DLD1 (cell line): Measurements from ENCODE around the gene TLE3.

Experiments used
- in situ Hi-C: cut with HindIII; loops from 2 replicates; pipeline ENCODE4 v1.10.0; 2017; ENCODE audit warnings: low sequenced_read_pairs

TLE3 gene

DNA sequence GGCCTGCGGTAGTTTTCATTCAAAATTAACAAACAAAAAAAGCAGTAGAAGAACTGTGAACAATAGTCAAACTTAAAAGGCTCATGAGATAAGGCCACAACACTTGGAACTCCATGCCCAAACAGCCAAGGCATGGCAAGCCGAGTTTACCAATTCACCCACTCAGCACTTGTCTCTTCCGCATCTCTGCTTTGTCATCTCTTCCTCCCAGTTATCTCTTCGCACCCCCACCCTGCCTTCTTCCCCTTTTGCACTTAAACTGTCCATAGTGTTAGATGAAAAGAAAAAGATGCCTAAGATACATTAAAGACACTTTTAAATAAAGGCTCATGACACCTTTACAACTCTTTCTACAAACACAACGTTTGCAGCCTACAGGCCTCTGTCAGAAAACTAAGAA, 11.1 kb downstream of the TLE3 start:
- in situ Hi-C loops = no loop called here

DNA sequence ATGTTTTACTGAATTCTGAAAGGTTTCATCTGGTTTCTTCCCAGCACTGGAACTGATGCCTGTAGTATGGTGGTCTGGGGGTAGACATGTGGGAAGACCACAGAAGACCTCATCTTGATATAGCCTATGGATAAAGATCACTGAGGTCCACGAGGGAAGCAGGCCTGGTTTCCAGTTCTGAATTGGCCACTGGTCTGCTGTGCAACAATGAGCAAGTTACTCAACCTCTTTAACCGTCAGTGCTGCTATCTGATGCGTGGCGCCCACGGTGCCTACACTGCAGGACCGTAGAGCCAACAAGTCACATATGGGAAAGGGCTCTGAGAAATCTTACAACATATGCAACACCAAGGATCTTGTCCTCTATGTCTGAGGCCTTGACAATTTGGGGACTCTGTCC, 13.3 kb downstream of the TLE3 start:
- in situ Hi-C loops = no loop called here

DNA sequence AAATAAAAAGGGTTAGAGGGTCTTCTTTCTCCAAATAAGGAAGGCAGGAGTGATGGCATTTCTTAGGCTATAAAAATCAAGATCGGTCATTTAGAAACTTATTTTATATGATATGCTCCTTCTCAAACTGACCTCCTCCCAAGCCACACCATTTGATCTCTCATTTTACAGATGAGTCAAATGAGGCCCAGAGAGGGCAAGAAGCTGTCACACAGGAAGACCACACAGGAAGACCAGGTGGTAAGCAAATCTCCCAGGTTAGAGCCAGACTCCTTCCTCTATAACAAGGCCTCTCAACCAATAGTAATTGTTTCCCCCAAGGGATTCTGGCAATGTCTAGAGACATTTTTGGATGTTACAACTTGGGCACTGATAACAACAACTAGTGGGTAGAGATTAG, 13.8 kb downstream of the TLE3 start:
- in situ Hi-C loops = no loop called here

DNA sequence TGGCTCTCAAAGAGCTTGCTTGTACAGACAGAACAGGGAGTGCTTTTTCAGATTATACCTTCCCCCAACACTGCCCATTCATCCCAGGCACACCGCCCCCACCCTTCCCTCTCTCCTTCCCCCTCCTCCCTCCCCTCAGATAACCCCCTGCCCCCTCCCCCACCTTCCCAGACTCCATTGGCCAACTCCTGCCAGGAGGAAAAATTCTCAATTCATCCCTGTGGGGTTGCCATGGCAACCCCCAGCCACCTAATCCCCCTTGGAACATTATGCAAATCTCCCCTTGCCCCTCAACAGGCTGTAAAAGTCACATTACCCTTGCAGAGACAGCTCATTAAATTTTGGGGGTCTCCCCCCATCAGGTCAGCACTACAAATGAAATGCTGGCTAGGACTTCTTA, 14.3 kb downstream of the TLE3 start:
- in situ Hi-C loops = no loop called here

DNA sequence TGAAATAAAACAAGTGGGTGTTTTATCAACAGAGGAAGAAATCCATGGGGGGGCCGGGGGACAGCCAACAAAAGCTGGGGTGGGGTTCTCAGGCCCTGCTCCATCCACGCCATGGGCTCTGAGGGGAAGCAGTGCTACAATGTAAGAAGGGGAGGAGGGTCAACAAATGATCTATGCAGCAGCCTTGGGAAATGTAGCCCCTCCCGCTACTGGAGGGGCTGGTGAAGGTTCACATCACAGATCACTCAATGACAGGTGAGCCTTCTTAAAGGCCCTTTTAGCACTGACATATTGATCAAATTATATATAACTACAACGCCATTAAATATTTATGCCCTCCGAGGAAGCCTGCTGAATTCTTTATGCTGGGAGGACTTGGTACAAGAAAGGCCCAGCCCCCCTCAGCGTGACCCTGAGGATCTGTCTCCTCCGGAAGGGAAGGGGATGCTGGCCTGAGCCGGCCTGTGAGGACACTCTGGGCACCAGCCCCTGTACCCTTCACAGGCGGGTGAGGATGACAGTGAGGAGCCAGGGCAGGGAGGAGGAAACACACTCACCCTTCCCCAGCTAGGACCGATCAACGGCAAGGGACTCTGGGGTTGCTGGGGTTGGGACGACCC, 15.3 kb downstream of the TLE3 start:
- in situ Hi-C loops = no loop called here

DNA sequence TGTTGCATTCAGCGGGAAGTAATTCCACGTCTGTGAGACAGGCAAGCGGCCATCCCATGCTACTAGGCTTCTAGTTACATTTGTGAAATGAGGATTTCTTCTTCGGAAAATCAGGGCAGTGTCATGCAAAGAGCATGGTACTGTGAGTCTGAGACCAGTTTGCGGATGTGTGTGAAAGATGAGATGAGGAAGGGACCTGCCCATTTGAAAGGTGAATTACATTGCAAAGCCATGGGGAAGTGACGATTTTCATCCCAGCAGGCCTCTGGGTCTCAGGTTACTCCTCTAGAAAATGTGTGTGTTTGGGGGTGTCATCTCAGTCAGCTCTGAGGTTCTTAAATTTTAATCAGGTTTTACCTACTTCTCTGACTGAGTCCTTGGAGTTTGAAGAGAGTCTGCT, 16.1 kb downstream of the TLE3 start:
- in situ Hi-C loops = no loop called here

DNA sequence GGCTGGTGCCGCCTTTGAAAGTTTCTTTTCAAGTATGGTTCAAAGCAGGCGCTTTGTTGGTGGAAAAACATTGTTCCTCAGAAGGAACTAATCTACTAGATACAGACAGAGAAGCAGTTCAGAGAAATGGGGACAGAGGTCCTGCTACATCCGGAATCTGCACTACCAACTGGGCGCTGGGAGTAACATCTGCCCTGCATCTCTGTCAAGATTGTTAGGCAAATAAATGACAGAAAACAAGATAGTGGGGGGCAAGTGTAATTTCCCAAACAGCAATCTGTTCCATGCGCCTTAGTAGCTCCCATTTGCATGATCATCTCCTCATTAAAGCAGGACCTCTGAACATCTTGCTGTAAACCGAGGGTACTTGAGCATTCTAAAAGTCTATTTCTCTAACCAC, 17.4 kb downstream of the TLE3 start:
- in situ Hi-C loops = no loop called here

DNA sequence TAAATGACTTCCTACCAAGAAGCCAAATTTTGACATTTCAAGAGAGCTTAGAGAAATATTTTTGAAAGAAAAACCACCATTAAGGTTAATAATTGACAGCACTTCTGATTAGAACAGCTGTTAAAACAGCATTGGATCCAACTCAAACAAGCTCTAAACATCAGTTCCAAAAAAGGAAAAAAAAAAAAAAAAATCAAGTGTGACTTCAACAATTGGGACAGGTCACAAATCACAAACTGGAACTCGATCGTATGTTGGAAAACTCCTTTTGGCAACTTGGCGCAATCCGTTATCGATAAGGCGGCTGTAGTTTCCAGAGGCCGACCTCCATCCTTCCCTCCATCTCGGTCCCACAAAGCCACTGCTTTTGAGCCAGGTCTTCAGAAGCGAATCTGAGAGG, 17.8 kb downstream of the TLE3 start:
- in situ Hi-C loops = no loop called here

DNA sequence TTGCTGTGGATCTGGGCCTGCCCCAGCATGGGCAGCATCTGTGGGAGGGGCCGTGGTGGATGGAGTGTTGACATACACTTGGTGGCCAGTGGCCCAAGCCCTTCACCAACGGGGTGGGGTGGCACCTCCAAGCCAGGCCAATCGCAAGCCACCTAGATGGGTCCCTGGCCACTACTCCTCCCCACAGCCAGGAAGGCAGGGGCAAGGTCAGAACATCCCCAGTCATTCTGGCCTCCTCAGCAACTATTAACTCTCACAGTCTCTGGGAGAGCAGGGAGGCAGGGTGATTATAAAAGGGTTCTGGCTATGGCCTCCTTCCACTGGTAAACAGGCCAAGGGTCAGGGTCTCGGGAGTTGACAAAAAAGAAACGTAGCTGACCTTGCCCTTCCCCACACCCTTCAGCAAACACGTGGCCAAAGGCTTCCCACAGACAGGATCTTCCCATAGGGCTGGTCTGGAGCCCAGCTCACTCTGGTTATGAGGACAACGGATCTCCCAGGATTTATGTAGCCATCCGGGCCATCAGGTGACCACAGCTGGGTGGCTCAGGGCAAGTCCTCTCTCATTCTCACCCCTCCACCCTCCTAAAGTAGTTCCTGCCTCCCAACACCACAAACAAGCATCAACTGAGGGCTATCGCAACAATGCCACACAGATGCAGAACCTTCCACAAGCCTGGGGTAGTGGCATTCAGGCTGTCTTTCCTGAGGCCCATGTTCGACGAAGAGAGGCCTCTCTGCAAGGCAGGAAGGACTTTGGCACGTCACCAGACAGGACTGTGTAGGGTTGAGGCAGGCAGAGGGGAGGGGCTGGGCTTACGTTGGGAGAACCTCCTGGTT, 18.9 kb downstream of the TLE3 start:
- in situ Hi-C loops = no loop called here

DNA sequence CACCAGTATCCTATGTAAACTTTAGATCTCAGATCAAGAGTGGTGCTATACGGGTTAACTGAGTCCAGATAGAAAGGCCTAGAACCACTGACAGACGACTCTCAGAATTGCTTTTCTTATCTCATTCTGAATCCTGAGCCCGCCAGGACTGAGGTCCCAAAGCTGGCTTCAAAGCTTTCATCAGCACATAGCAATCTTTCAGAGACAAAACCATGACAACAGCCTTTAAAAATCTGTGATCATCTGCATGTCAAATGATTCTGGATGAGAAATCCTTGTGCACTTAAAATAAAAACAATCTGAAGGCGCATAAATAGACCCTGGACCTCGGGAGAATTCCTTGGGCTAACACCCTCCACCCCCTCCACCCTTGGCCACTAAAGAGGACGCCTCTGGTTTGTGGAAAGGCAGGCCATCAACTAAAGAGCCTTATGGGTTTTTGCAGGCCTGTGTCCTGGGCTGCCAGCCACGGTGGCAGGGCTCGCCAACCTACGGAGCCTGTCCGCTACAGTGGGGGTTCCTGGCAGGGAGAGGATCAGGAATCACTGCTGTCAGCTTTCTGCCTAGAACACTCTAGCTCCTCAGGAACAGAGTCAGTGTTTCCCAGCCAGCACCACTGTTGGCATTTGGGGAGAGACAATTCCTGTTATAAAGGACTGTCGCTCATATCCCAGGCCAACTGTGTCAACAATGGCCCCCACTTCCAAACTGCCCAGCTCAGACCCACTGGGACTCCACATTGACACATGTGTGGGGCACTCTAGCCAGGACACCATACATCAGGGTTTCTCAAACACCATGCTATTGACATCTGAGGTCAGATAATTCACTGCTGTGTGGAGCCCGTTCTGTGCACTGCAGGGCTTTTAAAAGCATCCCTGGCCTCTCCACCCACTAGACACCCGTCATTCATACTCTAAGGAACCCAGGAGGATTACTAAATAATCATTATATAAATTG, 20.2 kb downstream of the TLE3 start:
- in situ Hi-C loops = no loop called here

DNA sequence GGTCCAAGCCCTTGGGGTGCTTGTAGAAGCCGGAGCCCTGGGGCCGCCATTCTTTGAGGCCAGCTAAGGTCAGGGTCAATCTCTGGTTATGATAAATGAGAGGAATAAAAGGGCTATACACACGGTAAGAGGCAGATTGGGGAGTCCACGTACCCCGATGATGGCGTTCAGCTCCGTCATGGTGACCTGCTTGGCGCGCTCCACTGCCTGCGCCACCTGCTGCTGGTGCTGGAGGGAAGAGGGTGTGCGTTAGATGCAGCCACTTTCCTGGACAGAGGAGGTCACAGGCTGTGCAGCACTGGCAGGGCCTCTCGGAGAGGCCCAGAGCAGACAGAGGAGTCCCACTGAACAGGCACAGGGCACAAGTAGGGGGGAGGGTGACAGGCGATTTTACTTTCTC, 23.3 kb downstream of the TLE3 start:
- in situ Hi-C loops = no loop called here

DNA sequence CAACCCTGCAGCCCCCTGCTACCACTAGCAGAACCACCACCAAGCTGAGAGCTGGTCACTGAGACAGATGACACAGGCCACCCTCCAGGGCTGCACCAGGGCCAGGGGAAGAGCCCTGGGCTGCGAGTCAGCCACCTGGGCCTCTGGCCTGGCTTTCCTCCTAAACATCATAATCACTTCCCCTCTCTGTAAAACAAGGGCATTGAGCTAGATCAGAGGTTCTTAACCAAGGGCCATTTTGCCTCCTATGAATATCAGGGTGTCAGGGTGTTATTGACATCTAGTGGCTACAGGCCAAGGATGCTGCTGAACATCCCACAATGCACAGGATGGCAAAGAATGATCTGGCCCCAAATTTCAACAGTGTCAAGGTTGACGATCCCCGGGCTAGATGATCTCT, 25.2 kb downstream of the TLE3 start:
- in situ Hi-C loops = no loop called here

DNA sequence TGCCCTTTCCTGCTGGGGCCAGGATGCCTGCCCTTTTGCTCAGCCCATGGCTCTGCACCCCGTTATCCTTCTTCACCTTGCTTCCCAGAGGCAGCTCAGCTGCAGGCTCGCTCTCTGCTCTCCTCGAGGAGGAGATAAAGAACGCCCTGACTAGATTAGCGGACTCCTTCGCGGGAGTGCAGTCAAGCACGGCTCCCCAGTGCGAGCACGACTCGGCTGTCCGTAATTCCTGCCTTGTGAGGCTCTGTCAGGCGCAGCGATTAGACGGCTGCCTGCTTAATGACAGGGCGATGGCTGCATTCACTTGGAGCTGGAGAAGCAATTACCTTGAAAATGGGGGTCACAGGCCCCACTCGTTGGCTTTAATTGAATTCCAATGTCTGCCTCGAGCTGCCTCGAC, 25.9 kb downstream of the TLE3 start:
- in situ Hi-C loops = no loop called here

DNA sequence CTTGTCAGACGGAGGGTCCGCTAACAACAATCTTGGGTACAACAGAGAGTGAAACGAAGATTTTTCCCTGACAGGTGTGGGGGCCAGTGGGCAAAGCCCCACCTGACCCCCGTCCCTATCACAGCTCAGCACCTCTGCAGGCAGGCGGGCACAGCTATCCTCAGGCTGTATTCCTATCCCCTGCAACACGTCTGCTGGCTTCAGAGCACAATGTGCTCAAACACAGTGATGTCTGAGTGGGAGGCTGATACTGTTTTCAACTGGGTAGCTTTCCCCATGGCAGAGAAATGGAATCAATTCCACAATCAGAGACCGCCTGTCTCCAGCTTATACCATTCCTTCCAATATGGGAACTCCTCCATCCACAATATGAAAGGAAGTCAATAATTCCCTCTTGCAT, 28.0 kb downstream of the TLE3 start:
- in situ Hi-C loops = no loop called here

DNA sequence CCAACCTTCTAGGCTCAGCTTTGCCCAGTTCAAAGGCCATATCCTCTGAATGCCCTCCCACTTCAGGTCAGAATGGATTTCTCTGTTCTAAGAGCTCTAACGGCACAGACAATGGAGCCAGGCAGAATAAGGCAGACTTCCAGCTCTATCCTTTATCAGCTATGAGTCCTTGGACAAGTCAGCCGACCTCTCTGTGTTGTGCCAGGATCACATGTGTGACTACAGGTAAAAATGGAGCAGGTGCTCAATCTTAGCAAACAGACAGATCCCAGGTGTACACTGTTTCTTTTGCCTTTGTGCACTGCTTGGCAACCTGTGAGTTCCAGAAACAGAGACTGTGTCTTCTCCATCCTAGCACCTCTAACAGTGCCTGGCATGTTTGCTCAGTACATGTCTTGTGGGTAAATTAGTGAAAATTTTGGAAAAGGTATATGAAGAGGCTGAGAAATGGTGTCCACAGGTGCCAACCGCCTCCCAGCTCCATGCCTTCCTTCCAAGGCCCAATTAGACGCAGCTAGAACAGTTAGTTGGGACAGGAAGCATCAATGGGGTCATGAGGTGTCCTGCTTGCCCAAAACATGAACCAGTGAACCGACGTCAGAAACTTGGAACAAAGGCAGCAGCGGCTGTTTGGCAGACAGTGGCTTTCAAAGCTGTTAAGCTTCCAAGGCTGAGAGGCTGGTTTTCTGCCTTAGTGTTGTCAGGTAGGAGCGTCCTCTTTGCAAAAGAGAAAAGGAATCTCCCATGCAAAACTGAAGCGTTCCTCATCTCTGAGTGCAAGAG, 28.7 kb downstream of the TLE3 start:
- in situ Hi-C loops = no loop called here

DNA sequence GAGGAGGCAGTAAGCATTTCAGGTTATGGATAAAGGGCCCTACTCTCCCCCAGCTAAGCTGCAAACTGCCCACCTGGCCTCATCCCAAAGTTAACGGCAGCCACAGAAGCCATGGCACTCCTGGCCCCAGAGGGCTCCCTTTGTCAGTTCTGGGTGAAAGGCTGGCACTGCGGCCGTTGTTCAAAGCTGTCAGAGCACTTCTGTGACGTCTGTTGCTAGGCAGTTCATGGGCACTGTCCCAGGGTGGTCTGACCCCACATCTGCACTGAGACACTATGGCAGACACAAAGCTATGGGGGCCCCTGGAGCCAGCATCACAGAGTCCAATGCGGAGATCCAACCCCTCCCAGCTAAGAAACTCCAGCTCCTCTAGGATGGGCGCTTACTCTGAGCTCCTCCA, 30.0 kb downstream of the TLE3 start:
- in situ Hi-C loops = no loop called here

DNA sequence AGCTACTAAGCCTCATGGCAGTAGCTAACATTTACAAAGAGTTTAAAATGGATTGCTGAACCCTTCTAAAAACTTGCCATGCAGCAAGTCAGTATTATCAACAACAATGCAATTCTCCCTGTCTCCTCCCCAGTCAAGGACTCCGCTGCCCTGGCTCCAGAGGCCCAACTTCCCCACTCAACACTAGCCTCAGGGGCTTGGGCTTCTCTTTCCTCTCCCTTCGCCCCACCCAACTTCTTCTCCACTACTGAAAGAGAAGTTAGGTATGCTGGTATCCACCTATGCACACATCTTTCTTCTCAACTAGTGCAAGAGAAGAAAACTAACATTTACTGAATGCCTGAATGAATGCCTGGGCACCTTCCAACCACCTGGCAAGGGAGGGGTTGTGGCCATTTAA, 30.7 kb downstream of the TLE3 start:
- in situ Hi-C loops = no loop called here

DNA sequence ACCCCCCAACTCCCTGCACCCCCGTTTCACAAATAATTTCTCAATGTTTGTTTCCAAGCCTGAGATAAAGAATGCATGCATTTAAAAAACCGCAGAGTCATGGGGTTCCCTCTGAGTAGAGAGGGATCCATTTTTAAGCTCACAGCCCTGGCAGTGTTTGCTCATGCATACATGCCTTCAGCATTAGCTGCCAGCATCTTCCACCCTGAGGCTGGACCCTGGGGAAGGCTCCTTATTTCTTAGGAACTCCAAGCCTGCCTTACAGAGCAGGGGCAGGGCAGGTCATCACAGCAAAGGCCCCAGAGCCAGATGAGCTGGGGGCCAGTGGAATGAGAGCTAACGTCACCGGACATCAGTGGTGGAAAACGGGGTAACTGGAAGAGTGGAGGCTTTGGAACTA, 31.3 kb downstream of the TLE3 start:
- in situ Hi-C loops = no loop called here

DNA sequence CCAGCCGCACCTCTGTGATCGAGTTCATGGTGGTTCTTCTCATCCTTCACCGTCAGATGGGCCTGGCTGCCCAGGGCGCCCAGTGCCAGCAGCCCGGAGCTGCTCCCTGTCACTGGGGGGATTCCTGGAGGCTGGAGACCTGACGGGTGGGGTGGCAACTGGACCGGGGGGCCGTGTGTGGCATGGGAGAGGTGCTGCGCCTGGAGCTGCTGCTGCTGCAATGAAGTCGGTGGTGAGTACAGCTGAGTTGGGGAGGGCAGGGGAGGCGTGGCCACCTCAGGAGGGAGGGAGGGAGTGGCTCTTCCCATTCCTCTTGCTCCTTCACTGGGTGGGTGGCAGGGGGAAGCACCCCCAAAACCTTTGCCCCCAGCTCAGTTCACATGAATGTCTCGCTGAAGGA, 31.7 kb downstream of the TLE3 start:
- in situ Hi-C loops = no loop called here

DNA sequence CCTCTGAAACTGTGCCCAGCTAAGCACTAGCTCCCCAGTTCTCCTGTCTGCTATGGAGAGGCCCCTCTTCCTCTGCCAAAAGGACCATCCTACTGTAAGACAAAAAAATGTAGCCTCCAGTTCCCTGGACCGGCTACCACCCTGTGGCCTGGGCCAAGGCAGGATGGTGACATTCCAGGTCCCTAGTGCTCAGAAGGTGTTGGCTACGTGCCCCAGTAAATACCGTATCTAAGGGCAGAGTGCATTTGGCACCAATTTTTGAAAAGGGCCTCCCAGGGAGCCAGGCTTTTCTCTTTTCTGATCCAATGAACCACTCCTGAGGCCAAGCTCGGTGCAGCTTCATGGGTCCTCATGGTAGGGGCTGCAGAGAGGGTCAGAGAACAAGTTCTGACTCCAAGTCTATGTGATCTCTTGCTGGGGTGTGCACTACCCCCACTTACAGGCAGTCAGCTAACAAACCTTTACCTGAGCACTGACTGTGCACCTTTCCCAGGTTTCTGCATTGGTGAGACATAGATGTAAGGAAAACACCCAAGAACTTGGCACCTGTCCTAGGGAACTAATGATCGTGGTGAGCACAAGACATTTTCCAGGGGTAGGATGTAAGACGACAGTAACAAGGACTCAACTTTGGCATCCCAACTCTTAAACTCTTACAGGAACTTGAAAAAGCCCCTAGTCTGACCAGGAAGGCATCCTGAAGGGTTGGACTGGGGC, 32.6 kb downstream of the TLE3 start:
- in situ Hi-C loops = no loop called here
